H1 (cell line): ENCODE measurements around the gene ACTA2. TPM values are rescaled to one million over a fixed set of nuclear protein-coding genes. Genes with fewer than 3 reads are reported as not detected.

ENCODE experiments used
- CTCF ChIA-PET: fragments of 300-600 bp; sonication (Branson Sonifier 250); formaldehyde crosslinking; loops from one replicate; lab custom pipeline; 2021; ENCODE audit not compliant: partially characterized antibody; lab: Charles Lee
- POLR2A ChIA-PET: fragments of 300-600 bp; sonication (Branson Sonifier 250); formaldehyde crosslinking; loops from one replicate; lab custom pipeline; 2021; ENCODE audit warnings: inconsistent platforms; ENCODE audit not compliant: partially characterized antibody; lab: Charles Lee
- DNase-seq, 2 experiments: peaks; one replicate each; pipeline versions ENCODE4 v3.0.0 to v3.0.0-alpha.2; 2010 to 2022; ENCODE audit warnings: low spot score in 2 of 2, low read depth in 1 of 2, mixed read lengths in 1 of 2
- FAIRE-seq: peaks from 2 replicates; lab custom pipeline; 2011; peaks lifted over from hg19 to GRCh38; lab: Jason Lieb, UNC
- H2AFZ ChIP-seq: 2 replicates; pipeline ENCODE4 v1.8.1; 2012; ENCODE audit warnings: low read length, inconsistent platforms
- H2AK5ac ChIP-seq: 2 replicates; pipeline ENCODE4 v1.6.1; 2013; ENCODE audit warnings: low read depth, low read length
- H2BK120ac ChIP-seq: replicated peaks from 2 replicates; pipeline ENCODE3; 2013; ENCODE audit warnings: low read depth, low read length, inconsistent platforms
- H2BK12ac ChIP-seq: 2 replicates; pipeline ENCODE4 v1.6.1; 2013; ENCODE audit warnings: low read depth, low read length
- H2BK15ac ChIP-seq: 2 replicates; pipeline ENCODE4 v1.6.1; 2013; ENCODE audit warnings: low read length
- H2BK20ac ChIP-seq: 2 replicates; pipeline ENCODE4 v1.6.1; 2013; ENCODE audit warnings: low read length
- H2BK5ac ChIP-seq: 2 replicates; pipeline ENCODE4 v1.6.1; 2013; ENCODE audit warnings: low read depth, low read length
- H3K14ac ChIP-seq: 2 replicates; pipeline ENCODE4 v1.6.1; 2013; ENCODE audit warnings: inconsistent platforms; ENCODE audit not compliant: insufficient read length
- H3K18ac ChIP-seq: 2 replicates; pipeline ENCODE4 v1.6.1; 2013; ENCODE audit warnings: low read length; ENCODE audit errors: extremely low read depth
- H3K23ac ChIP-seq: 2 replicates; pipeline ENCODE4 v1.6.1; 2013; ENCODE audit warnings: inconsistent platforms; ENCODE audit not compliant: insufficient read length
- H3K23me2 ChIP-seq: 2 replicates; pipeline ENCODE4 v1.6.1; 2013; ENCODE audit warnings: low read depth, low read length
- H3K27ac ChIP-seq: 2 replicates; pipeline ENCODE4 v1.6.1; 2011; ENCODE audit warnings: low read depth, low read length, inconsistent platforms
- H3K27me3 ChIP-seq, 4 experiments: replicated peaks in 1 of 4; 1 replicate in 1 of 4; 2 replicates in 3 of 4; pipeline versions ENCODE4 v1.6.1 to v1.8.1; 2011 to 2013; ENCODE audit warnings: low read length in 3 of 4, mild to moderate bottlenecking in 3 of 4, inconsistent platforms in 2 of 4, mixed read lengths in 2 of 4, moderate library complexity in 1 of 4; ENCODE audit not compliant: control insufficient read depth in 3 of 4, insufficient read depth in 3 of 4; ENCODE audit errors: extremely low read depth in 1 of 4
- H3K36me3 ChIP-seq, 4 experiments: 2 replicates each; pipeline versions ENCODE4 v1.6.1 to v1.8.1; 2011 to 2013; ENCODE audit warnings: mild to moderate bottlenecking in 4 of 4, low read length in 3 of 4, moderate library complexity in 2 of 4, control low read depth in 1 of 4, inconsistent platforms in 1 of 4; ENCODE audit not compliant: insufficient read depth in 4 of 4, control insufficient read depth in 2 of 4
- H3K4ac ChIP-seq: replicated peaks from 2 replicates; pipeline ENCODE3; 2013; ENCODE audit warnings: low read length, low read depth, mixed read lengths, inconsistent platforms; ENCODE audit not compliant: insufficient read length
- H3K4me1 ChIP-seq, 4 experiments: replicated peaks in 1 of 4; 1 replicate in 1 of 4; 2 replicates in 3 of 4; pipeline versions ENCODE4 v1.6.1 to v1.8.1; 2011 to 2013; ENCODE audit warnings: low read length in 3 of 4, inconsistent platforms in 2 of 4, mixed read lengths in 1 of 4; ENCODE audit not compliant: insufficient read depth in 4 of 4, control insufficient read depth in 3 of 4
- H3K4me2 ChIP-seq, 2 experiments: 2 replicates each; pipeline versions ENCODE4 v1.6.1 to v1.8.1; 2011 to 2013; ENCODE audit warnings: low read depth in 2 of 2, low read length in 2 of 2, control low read depth in 1 of 2, inconsistent platforms in 1 of 2, mild to moderate bottlenecking in 1 of 2; ENCODE audit not compliant: insufficient read depth in 1 of 2
- H3K4me3 ChIP-seq, 4 experiments: fragments of 200-600, 300-600 bp in 1 of 4; sonication (generic), shearing (Covaris generic), sonication (Bioruptor Twin) in 1 of 4; 2 replicates each; pipeline versions ENCODE4 v1.5.1 to v1.8.1; 2011 to 2016; ENCODE audit warnings: low read length in 4 of 4, low read depth in 3 of 4, control low read depth in 2 of 4, inconsistent platforms in 2 of 4, mild to moderate bottlenecking in 2 of 4, mixed read lengths in 1 of 4, moderate library complexity in 1 of 4; ENCODE audit not compliant: insufficient read depth in 2 of 4; ENCODE audit errors: extremely low read depth in 1 of 4
- H3K56ac ChIP-seq: replicated peaks from 2 replicates; pipeline ENCODE3; 2013; ENCODE audit warnings: low read depth, mild to moderate bottlenecking, mixed read lengths, low read length, inconsistent platforms; ENCODE audit not compliant: insufficient read length
- H3K79me1 ChIP-seq: 2 replicates; pipeline ENCODE4 v1.6.1; 2013; ENCODE audit warnings: low read depth, low read length, control low read depth
- H3K79me2 ChIP-seq, 2 experiments: 2 replicates each; pipeline versions ENCODE4 v1.6.1 to v1.8.1; 2012 to 2013; ENCODE audit warnings: low read length in 2 of 2, mild to moderate bottlenecking in 2 of 2, inconsistent platforms in 1 of 2; ENCODE audit not compliant: insufficient read depth in 2 of 2, control insufficient read depth in 1 of 2
- H3K9ac ChIP-seq, 4 experiments: replicated peaks in 1 of 4; 1 replicate in 1 of 4; 2 replicates in 3 of 4; pipeline versions ENCODE4 v1.6.1 to v1.8.1; 2011 to 2013; ENCODE audit warnings: low read depth in 3 of 4, low read length in 3 of 4, control low read depth in 2 of 4, mild to moderate bottlenecking in 2 of 4, moderate library complexity in 2 of 4, inconsistent platforms in 1 of 4; ENCODE audit errors: extremely low read depth in 1 of 4
- H3K9me3 ChIP-seq, 2 experiments: 2 replicates each; pipeline versions ENCODE4 v1.6.1 to v1.8.1; 2012 to 2013; ENCODE audit warnings: mild to moderate bottlenecking in 2 of 2, moderate library complexity in 2 of 2, control low read depth in 1 of 2, inconsistent platforms in 1 of 2, low read depth in 1 of 2, low read length in 1 of 2, mixed read lengths in 1 of 2; ENCODE audit not compliant: insufficient read depth in 2 of 2
- H4K20me1 ChIP-seq, 2 experiments: replicated peaks in 1 of 2; 2 replicates each; pipeline versions ENCODE3 to v1.8.1; 2011 to 2013; ENCODE audit warnings: inconsistent platforms in 2 of 2, low read length in 2 of 2, mild to moderate bottlenecking in 1 of 2; ENCODE audit not compliant: insufficient read depth in 2 of 2, control insufficient read depth in 1 of 2
- H4K5ac ChIP-seq: 2 replicates; pipeline ENCODE4 v1.6.1; 2013; ENCODE audit warnings: low read length, low read depth, mixed read lengths, inconsistent platforms; ENCODE audit not compliant: insufficient read length
- H4K8ac ChIP-seq: 2 replicates; pipeline ENCODE4 v1.8.0; 2013; ENCODE audit warnings: mild to moderate bottlenecking, moderate library complexity, low read length, inconsistent platforms; ENCODE audit not compliant: insufficient read depth; ENCODE audit errors: extremely low read depth
- H4K91ac ChIP-seq: replicated peaks from 2 replicates; pipeline ENCODE3; 2013; ENCODE audit warnings: low read length, mixed read lengths, inconsistent platforms; ENCODE audit not compliant: insufficient read length
- SIRT6 ChIP-seq: IDR thresholded peaks from one replicate; pipeline ENCODE4 v1.7.1; 2012; ENCODE audit warnings: low read length, inconsistent platforms
- YY1 ChIP-seq: IDR thresholded peaks from 2 replicates; pipeline ENCODE4 v1.6.1; 2011; ENCODE audit warnings: low read depth, mild to moderate bottlenecking, low read length
- WGBS, 2 experiments: shearing (Covaris generic) in 1 of 2; methylation state at CpG; one replicate each; pipeline versions ENCODE4 v1.1.6 to v1.1.7; 2013 to 2015; ENCODE audit warnings: low lambda C conversion rate in 2 of 2, mixed read lengths in 2 of 2, inconsistent platforms in 1 of 2, low coverage in 1 of 2, missing lambda C conversion rate in 1 of 2; ENCODE audit not compliant: insufficient replicate concordance in 2 of 2, insufficient coverage in 1 of 2, insufficient read length in 1 of 2; ENCODE audit errors: extremely low coverage in 1 of 2, missing lambda C conversion rate in 1 of 2; 5-methylcytosine and 5-hydroxymethylcytosine counted together
- polyA plus RNA-seq, 7 experiments: library from polyadenylated mRNA; depleted of rRNA in 3 of 7; stranded (reverse) in 5 of 7; unstranded in 2 of 7; fragments of >200 nt in 5 of 7; fragments of 200-250 nt in 2 of 7; gene quantifications; 1 replicate in 5 of 7; 2 replicates in 1 of 7; 4 replicates in 1 of 7; pipeline versions ENCODE4 v1.2.1 to v1.2.3, GENCODE V29; 2011 to 2013; ENCODE audit warnings: missing spikeins in 2 of 7, mixed read lengths in 2 of 7
- total RNA-seq: library from RNA; stranded (reverse); fragmentation: NEBNext Ultra II Directional; extraction: Animal tissue kit (Norgen Biotek cat#: 25700); gene quantifications from 2 replicates; pipeline ENCODE4 v1.2.1, GENCODE V29; 2021

The ACTA2 gene
- total and polyA plus RNA-seq, 2 of the 8 experiments (the other 6 are each of a cell fraction or from before 2014, with no cell fraction given), result 3.5 to 8.9 TPM

- Histone ChIP-seq H2BK5ac (no peak overlapping the region), H2BK20ac (no peak overlapping the region), H2BK120ac (no peak overlapping the region), H3K27ac (no peak overlapping the region), H2AK5ac (no peak overlapping the region), H4K20me1 (no peaks in the 10 kb centered on the region), H3K79me2 (no peaks in the 10 kb centered on the region), H3K9ac (no peak overlapping the region), H3K14ac (no peak overlapping the region), H3K79me1 (no peaks in the 10 kb centered on the region), H3K27me3 (no peaks in the 10 kb centered on the region), H3K23me2 (no peaks in the 10 kb centered on the region), H4K5ac (no peak overlapping the region), H3K4me1 (peaks cover 0 to 3% (median 0%) of the 10 kb centered on the region in 4 experiments; a peak in 2 of 7 replicates), H3K9me3 (no peaks in the 10 kb centered on the region), H3K23ac (no peak overlapping the region), H3K4me3 (no peak overlapping the region), H2AFZ (no peak overlapping the region), H2BK12ac (no peak overlapping the region), H4K8ac (no peak overlapping the region), H3K36me3 (no peaks in the 10 kb centered on the region), H3K4me2 (no peak overlapping the region), H4K91ac (no peak overlapping the region), H3K56ac (no peak overlapping the region), H2BK15ac (no peak overlapping the region), H3K4ac (no peak overlapping the region), H3K18ac (no peak overlapping the region)
- no peak for FAIRE-seq
- POLR2A ChIA-PET, result no interaction called here
- CTCF ChIA-PET, result interaction anchor here (0.8 to 6.3 kb wide), 3 partner anchors 34 to 63 kb away, joined by 3 to 45 read pairs (median 16); no protein-coding TSS in a partner anchor
- 83% methylated on average over 3 of the region's 3 CpGs; no CpG with 5 or more reads in 1 of the 2 experiments for WGBS, 2 experiments
- no peak for DNase-seq
- no peak for TF ChIP-seq SIRT6
- TF ChIP-seq YY1, result 0 out of 2 replicates have a peak, but pooled peaks have one; percentile 27
- TF ChIP-seq, all 59 proteins: peak for 1
Observed at GRCh38 chr10:88898727-88899126, 53.8 kb downstream of the ACTA2 start.
